Esophagus squamous epithelium (tissue), 5 donors: ENCODE results near the gene COL8A2. TPM values are rescaled to one million over a fixed set of nuclear protein-coding genes. Genes with fewer than 3 reads are reported as not detected.

Source experiments
- DNase-seq: peaks from one replicate; lab custom pipeline; 2025; lab: John Stamatoyannopoulos, UW
- H3K27ac ChIP-seq, 4 donors: fragments of 200-600 bp; sonication (generic); one replicate each; pipeline ENCODE4 v1.5.1; 2016 to 2019; ENCODE audit warnings: mild to moderate bottlenecking in 1 of 4
- H3K27me3 ChIP-seq, 4 donors: fragments of 200-600 bp; sonication (generic); 1 replicate in 3 of 4; 2 replicates in 1 of 4; pipeline versions ENCODE4 v1.5.1 to v1.6.0; 2017 to 2021; ENCODE audit warnings: antibody characterized with exemption in 1 of 4
- H3K36me3 ChIP-seq, 3 donors: fragments of 200-600 bp; sonication (generic); one replicate each; pipeline ENCODE4 v1.5.1; 2016 to 2019
- H3K4me1 ChIP-seq, 3 donors: fragments of 200-600 bp; sonication (generic); one replicate each; pipeline ENCODE4 v1.5.1; 2017 to 2019
- H3K4me3 ChIP-seq, 4 donors: fragments of 200-600 bp; sonication (generic); 1 replicate in 3 of 4; 2 replicates in 1 of 4; pipeline ENCODE4 v1.5.1; 2016 to 2019; ENCODE audit warnings: mild to moderate bottlenecking in 2 of 4, moderate library complexity in 1 of 4
- H3K9me3 ChIP-seq, 3 donors: fragments of 200-600 bp; sonication (generic); one replicate each; pipeline ENCODE4 v1.5.1; 2016 to 2019
- POLR2A ChIP-seq, 4 donors: fragments of 450-650 bp; IDR thresholded peaks; one replicate each; pipeline ENCODE4 v1.6.1; 2017; ENCODE audit warnings: antibody characterized with exemption in 4 of 4, mild to moderate bottlenecking in 4 of 4, moderate library complexity in 3 of 4
- intact Hi-C: fragments of 100-400 bp; cut with DNase I; formaldehyde crosslinking; loops from one replicate; pipeline ENCODE4 v1.15.0; 2022
- total RNA-seq, 4 donors: library from RNA; depleted of rRNA; stranded (reverse); fragments of >200 nt; gene quantifications; one replicate each; pipeline ENCODE4 v1.1.0, GENCODE V29; 2016
- TF ChIP-seq, protein P1 (sequence below), 6 experiments: fragments of 450-650 bp in 4 of 6; fragments of 200-600 bp in 2 of 6; sonication (generic) in 2 of 6; IDR thresholded peaks; one replicate each; pipeline ENCODE4 v1.5.1; 2016 to 2019; ENCODE audit warnings: antibody characterized with exemption in 6 of 6, mild to moderate bottlenecking in 4 of 6, moderate library complexity in 4 of 6
- donor health status: DM: yes; HTN: yes; CAD: no.

COL8A2 gene
- total RNA-seq, 4 donors from 2014 or later = 4.0 to 7.4 (median 5.1) TPM

DNA sequence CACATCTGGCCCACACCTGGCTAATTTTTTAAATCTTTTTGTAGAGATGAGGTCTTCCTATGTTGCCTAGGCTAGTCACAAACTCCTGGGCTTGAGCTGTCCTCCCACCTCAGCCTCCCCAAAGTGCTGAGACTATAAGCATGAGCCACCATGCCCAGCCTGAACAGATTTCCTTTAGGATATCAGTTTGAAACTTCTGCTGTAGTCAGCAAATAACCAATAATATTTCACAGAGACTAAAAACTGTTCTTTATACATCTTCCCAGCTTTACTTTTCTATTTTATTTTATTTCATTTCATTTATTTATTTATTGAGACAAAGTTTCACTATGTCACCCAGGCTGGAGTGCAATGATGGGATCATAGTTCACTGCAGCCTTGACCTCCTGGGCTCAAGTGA lies 71.0 kb downstream of the COL8A2 start:
- no peak overlapping the region for H3K27ac ChIP-seq
- H3K4me1 ChIP-seq = no peaks in the 10 kb centered on the region
- TF ChIP-seq, protein P1, sequence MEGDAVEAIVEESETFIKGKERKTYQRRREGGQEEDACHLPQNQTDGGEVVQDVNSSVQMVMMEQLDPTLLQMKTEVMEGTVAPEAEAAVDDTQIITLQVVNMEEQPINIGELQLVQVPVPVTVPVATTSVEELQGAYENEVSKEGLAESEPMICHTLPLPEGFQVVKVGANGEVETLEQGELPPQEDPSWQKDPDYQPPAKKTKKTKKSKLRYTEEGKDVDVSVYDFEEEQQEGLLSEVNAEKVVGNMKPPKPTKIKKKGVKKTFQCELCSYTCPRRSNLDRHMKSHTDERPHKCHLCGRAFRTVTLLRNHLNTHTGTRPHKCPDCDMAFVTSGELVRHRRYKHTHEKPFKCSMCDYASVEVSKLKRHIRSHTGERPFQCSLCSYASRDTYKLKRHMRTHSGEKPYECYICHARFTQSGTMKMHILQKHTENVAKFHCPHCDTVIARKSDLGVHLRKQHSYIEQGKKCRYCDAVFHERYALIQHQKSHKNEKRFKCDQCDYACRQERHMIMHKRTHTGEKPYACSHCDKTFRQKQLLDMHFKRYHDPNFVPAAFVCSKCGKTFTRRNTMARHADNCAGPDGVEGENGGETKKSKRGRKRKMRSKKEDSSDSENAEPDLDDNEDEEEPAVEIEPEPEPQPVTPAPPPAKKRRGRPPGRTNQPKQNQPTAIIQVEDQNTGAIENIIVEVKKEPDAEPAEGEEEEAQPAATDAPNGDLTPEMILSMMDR (IDR thresholded peaks at IDR 0.05) = no peak
- no peak for TF ChIP-seq POLR2A (IDR thresholded peaks at IDR 0.05)
- intact Hi-C loops = no loop called here
- H3K36me3 ChIP-seq = peaks cover 0 to 54% (median 5%) of the 10 kb centered on the region in 3 donors
- H3K9me3 ChIP-seq = no peaks in the 10 kb centered on the region
- DNase-seq = no peak
- H3K27me3 ChIP-seq = no peaks in the 10 kb centered on the region
- no peak overlapping the region for H3K4me3 ChIP-seq

DNA sequence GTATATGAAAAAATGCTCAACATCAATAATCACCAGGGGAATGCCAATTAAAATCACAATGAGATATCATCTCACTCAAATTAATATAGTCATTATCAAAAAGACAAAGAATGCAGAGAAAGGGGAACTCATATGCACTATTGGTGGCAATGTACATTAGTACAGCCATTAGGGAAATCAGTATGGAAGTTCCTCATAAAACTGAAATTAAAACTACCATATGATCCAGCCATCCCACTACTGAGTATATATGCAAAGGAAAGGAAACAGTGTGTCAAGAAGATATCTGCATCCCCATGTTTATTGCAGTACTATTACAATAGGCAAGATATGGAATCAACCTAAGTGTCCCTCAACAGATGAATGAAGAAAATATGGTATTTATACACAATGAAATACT lies 73.2 kb downstream of the COL8A2 start:
- peaks cover 0 to 67% (median 6%) of the 10 kb centered on the region in 3 donors for H3K36me3 ChIP-seq
- intact Hi-C loops = no loop called here
- no peak overlapping the region for H3K4me3 ChIP-seq
- no peaks in the 10 kb centered on the region for H3K9me3 ChIP-seq
- no peaks in the 10 kb centered on the region for H3K4me1 ChIP-seq
- no peak for DNase-seq
- TF ChIP-seq, protein P1 (IDR thresholded peaks at IDR 0.05) = no peak
- TF ChIP-seq POLR2A (IDR thresholded peaks at IDR 0.05) = no peak
- no peaks in the 10 kb centered on the region for H3K27me3 ChIP-seq
- H3K27ac ChIP-seq = no peak overlapping the region

Other genes starting within 250 kb of the COL8A2 start
- 10 to 100 TPM in 2 of 4 donors, 1 to 10 TPM in 2; 9.7 to 18.1 (median 11.2) TPM for gene AGO1, start 242.0 kb downstream of the COL8A2 start, total RNA-seq
- gene AGO3, start 194.1 kb downstream of the COL8A2 start, total RNA-seq = 10 to 100 TPM in 3 of 4 donors, 1 to 10 TPM in 1; 8.1 to 17.0 (median 12.0) TPM
- not detected for gene TEKT2, start 41.1 kb downstream of the COL8A2 start, total RNA-seq
- 10 to 100 TPM; 41.0 to 57.8 (median 48.1) TPM for gene ADPRS, start 36.3 kb downstream of the COL8A2 start, total RNA-seq
- gene TRAPPC3, start 24.3 kb upstream of the COL8A2 start, total RNA-seq = 100 to 1,000 TPM in 2 of 4 donors, 10 to 100 TPM in 2; 68.3 to 132 (median 112) TPM
- 100 to 1,000 TPM in 2 of 4 donors, 10 to 100 TPM in 2; 59.4 to 180 (median 92.9) TPM for gene MAP7D1, start 30.9 kb upstream of the COL8A2 start, total RNA-seq
- gene THRAP3, start 99.2 kb upstream of the COL8A2 start, total RNA-seq = 10 to 100 TPM; 56.5 to 83.5 (median 73.6) TPM
- gene SH3D21, start 181.1 kb upstream of the COL8A2 start, total RNA-seq = 1 to 10 TPM; 2.8 to 9.7 (median 3.7) TPM
- 10 to 100 TPM in 3 of 4 donors, 1 to 10 TPM in 1; 7.5 to 22.1 (median 12.8) TPM for gene EVA1B, start 198.4 kb upstream of the COL8A2 start, total RNA-seq